Activated CD8-positive, alpha-beta T cell treated with anti-CD3 and anti-CD28 coated beads for 36 hours (primary cell): ENCODE data around the gene CCER1. TPM values are rescaled to one million over a fixed set of nuclear protein-coding genes. Genes with fewer than 3 reads are reported as not detected.
"Not testable (repeated sequence)": the region's sequence is repeated elsewhere in the genome, so short reads cannot be mapped to it uniquely, and the experiment has no call there.

Experiments
- ATAC-seq: fragments of 200-7000 bp; cut with Tn5 transposase; one replicate; pipeline ENCODE4 v1.10.0; 2021; ENCODE audit warnings: mild to moderate bottlenecking, moderate library complexity
- CTCF ChIA-PET: fragments of 350-600 bp; sonication (Branson Sonifier 250); formaldehyde crosslinking; loops from one replicate; lab custom pipeline; 2021; ENCODE audit warnings: antibody characterized with exemption; lab: Charles Lee
- POLR2A ChIA-PET: fragments of 350-600 bp; sonication (Branson Sonifier 250); formaldehyde crosslinking; loops from one replicate; lab custom pipeline; 2021; ENCODE audit warnings: antibody characterized with exemption; lab: Charles Lee
- DNase-seq: peaks from one replicate; pipeline ENCODE4 v3.0.0-alpha.2; 2020
- H3K27ac Mint-ChIP-seq: one replicate; pipeline ENCODE4 v1.8.0; 2021; ENCODE audit warnings: mild to moderate bottlenecking, mixed read lengths
- H3K27me3 Mint-ChIP-seq: one replicate; pipeline ENCODE4 v1.8.0; 2021; ENCODE audit warnings: mixed read lengths
- H3K36me3 Mint-ChIP-seq: one replicate; pipeline ENCODE4 v1.8.0; 2021; ENCODE audit warnings: low read depth, mixed read lengths
- H3K4me1 Mint-ChIP-seq: one replicate; pipeline ENCODE4 v1.8.0; 2021; ENCODE audit warnings: low read depth, mixed read lengths
- H3K4me3 Mint-ChIP-seq: one replicate; pipeline ENCODE4 v1.8.0; 2021; ENCODE audit warnings: mild to moderate bottlenecking, moderate library complexity, mixed read lengths
- H3K9me3 Mint-ChIP-seq: one replicate; pipeline ENCODE4 v1.8.0; 2021; ENCODE audit warnings: mixed read lengths
- CTCF ChIP-seq: fragments of 200-600 bp; IDR thresholded peaks from one replicate; pipeline ENCODE4 v1.8.0; 2022; ENCODE audit warnings: antibody characterized with exemption, mild to moderate bottlenecking
- intact Hi-C: fragments of 100-400 bp; cut with micrococcal nuclease; formaldehyde crosslinking; loops from one replicate; pipeline ENCODE4 v1.10.0; 2022
- total RNA-seq, 2 experiments: library from RNA; stranded (reverse); gene quantifications; one replicate each; pipeline ENCODE4 v1.2.3, GENCODE V29; 2021

The CCER1 gene
- total RNA-seq, 2 experiments from 2014 or later: not detected

GRCh38 chr12:90987101-90987500 is 32.1 kb upstream of the CCER1 start:
- ATAC-seq (no peak), DNase-seq (no peak)
- Mint-ChIP-seq H3K27ac (no peak overlapping the region), H3K27me3 (peaks cover 4% of the 10 kb centered on the region), H3K36me3 (no peaks in the 10 kb centered on the region), H3K4me1 (no peaks in the 10 kb centered on the region), H3K4me3 (no peak overlapping the region), H3K9me3 (peaks cover 2% of the 10 kb centered on the region)
- ChIA-PET POLR2A (no interaction called here), CTCF (interaction anchor here (0.7 to 1.1 kb wide), 3 partner anchors 24 to 329 kb away, joined by 3 to 4 read pairs (median 3); no protein-coding TSS in a partner anchor)
- intact Hi-C loops: no loop called here
- TF ChIP-seq CTCF: no peak

GRCh38 chr12:90985331-90985730 is 30.4 kb upstream of the CCER1 start:
- ATAC-seq, H3K27ac Mint-ChIP-seq, H3K36me3 Mint-ChIP-seq, H3K27me3 Mint-ChIP-seq, CTCF ChIA-PET, H3K4me1 Mint-ChIP-seq, H3K9me3 Mint-ChIP-seq, DNase-seq, intact Hi-C loops, H3K4me3 Mint-ChIP-seq, POLR2A ChIA-PET: not testable (repeated sequence)

- TF ChIP-seq CTCF: no peak
- no peaks in the 10 kb centered on the region for H3K36me3 Mint-ChIP-seq
- peaks cover 4% of the 10 kb centered on the region for H3K27me3 Mint-ChIP-seq
- H3K27ac Mint-ChIP-seq: no peak overlapping the region
- no peak overlapping the region for H3K4me3 Mint-ChIP-seq
- peaks cover 2% of the 10 kb centered on the region for H3K9me3 Mint-ChIP-seq
- DNase-seq: no peak
- intact Hi-C loops: loop anchor here (5.0 kb wide), 1 partner anchor 123 kb away; no protein-coding TSS in a partner anchor
- CTCF ChIA-PET: no interaction called here
- POLR2A ChIA-PET: no interaction called here
- H3K4me1 Mint-ChIP-seq: no peaks in the 10 kb centered on the region
- ATAC-seq: no peak
Measured at GRCh38 chr12:90984114-90984513, 29.1 kb upstream of the CCER1 start.

GRCh38 chr12:90982170-90982569 is 27.2 kb upstream of the CCER1 start:
- Mint-ChIP-seq H3K27ac (no peak overlapping the region), H3K4me3 (no peak overlapping the region), H3K27me3 (peaks cover 2% of the 10 kb centered on the region), H3K36me3 (no peaks in the 10 kb centered on the region), H3K9me3 (peaks cover 2% of the 10 kb centered on the region), H3K4me1 (no peaks in the 10 kb centered on the region)
- CTCF ChIA-PET: no interaction called here
- POLR2A ChIA-PET: no interaction called here
- DNase-seq (no peak), ATAC-seq (no peak)
- TF ChIP-seq CTCF: no peak
- intact Hi-C loops: loop anchor here (5.0 kb wide), 1 partner anchor 125 kb away; no protein-coding TSS in a partner anchor

DNA sequence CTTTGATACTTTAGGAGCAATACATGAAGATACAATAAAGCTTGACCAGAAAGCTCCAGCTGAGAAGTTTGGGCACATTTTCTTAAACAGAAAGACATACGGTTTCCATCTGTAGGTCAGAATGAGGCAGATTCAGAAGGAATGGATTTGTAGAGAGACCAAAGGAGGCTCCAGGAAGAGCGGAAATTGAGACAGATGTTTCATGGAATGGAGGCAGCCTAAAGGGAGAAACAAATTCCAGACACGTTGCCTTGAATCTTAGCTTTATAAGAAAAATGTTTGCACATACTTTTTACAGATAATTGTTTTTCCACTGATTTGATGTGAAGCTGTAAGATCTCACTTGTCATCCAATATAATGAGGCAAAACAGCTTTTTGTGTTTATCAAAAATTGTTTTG is 25.0 kb upstream of the CCER1 start:
- H3K27ac Mint-ChIP-seq: no peak overlapping the region
- ATAC-seq: no peak
- no peaks in the 10 kb centered on the region for H3K4me1 Mint-ChIP-seq
- no peaks in the 10 kb centered on the region for H3K36me3 Mint-ChIP-seq
- TF ChIP-seq CTCF: no peak
- intact Hi-C loops: loop anchor here (5.0 to 10.0 kb wide), 3 partner anchors 127 to 375 kb away; no protein-coding TSS in a partner anchor
- ChIA-PET POLR2A (no interaction called here), CTCF (interaction anchor here (1.0 to 1.9 kb wide), 3 partner anchors 128 to 375 kb away, joined by 4 to 8 read pairs (median 7); no protein-coding TSS in a partner anchor)
- H3K27me3 Mint-ChIP-seq: peaks cover 2% of the 10 kb centered on the region
- no peak for DNase-seq
- no peaks in the 10 kb centered on the region for H3K9me3 Mint-ChIP-seq
- no peak overlapping the region for H3K4me3 Mint-ChIP-seq
